ENCODE measurements around the gene CBLN1.

The CBLN1 gene

DNA sequence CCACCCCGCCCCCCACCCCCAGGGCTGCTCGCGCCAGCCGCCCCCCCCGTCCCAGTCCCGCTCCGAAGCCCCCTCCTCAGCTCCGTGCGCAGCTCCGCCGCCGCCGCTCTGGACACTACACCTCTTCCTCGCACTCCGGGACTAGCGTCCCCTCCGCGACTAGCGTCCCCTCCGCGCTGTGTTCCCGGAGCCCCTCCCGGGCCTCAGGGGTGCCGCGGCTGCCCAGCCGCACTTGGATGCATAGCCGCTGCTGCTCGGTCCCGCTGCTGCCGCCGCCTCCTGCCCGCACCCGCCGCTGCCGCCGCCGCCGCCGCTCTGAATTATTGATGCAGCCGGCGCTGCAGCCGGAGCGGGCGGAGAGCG lies at the start of gene CBLN1:
CBLN1 (minus strand) TSS at position 359 of the 363 bp plus-strand sequence. CDS start 373 bp downstream, outside the sequence.
- DNase-seq = no peak

DNA sequence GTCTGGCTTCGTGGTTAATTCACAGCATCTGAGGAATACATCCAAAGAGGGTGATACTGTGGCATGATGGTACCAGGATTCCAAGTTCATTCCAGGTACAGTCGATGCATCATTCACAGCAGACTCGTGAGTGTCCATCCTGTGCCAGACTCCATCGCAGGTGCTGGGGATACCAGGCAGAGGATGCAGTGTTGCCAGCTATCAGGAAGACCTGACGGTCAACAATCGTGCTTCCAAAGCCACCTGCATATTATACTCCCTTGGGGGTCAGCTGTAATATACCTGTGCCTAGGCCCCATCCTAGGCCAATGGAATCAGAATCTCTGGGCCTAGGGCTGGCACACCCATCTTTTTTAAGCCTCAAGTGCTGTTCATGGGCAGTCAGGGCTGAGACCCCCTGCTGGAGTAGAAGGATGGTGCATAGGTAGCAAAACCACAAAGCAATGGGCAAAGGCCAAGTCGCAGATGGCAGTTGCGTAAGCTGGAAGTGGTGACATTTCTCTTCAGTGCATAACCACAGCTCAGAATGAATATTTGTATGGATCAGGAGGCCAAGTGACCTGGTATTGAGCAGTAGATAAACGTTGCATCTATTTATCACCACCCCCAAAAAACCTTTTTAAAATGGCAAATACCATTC lies 49.0 kb upstream of the CBLN1 start:
- no peak for DNase-seq

DNA sequence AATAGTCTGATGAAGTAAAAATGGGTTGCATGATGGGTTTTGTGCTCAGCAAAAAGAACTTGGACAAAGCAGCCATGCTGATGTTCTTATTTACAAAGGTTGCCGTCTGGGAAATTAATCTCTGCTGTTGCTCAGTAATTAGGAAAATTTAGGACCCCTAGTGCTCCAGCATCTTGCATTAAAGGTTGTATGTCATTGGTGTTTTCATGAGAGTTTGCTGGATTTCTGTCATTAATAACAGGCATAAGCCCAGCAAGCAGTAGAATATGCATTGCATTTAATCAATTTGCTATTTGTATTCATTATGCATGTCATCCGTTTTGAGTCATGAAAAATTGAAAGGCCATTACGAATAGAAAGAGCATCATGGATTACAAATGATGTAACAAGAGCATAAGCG lies 46.7 kb upstream of the CBLN1 start:
- no peak for DNase-seq

DNA sequence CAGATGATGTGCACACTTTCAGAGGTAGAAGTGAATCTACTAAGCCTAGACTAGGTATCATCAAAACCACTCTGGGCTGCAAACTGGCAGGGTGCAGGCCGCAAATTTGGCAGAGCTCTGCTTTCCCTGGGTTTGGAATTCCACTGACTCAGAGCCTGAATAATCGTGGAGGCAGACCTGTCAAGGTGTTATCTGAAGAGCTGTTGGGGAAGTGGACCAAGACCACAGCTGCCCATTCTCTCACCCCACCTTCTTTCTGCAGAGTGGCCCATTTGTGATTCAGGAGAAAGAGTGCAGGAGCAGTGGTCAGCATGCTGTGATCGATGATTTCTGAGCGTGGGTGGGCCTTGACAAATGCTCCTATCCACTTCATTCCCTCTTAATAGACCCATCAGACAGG lies 45.8 kb upstream of the CBLN1 start:
- DNase-seq = no peak

DNA sequence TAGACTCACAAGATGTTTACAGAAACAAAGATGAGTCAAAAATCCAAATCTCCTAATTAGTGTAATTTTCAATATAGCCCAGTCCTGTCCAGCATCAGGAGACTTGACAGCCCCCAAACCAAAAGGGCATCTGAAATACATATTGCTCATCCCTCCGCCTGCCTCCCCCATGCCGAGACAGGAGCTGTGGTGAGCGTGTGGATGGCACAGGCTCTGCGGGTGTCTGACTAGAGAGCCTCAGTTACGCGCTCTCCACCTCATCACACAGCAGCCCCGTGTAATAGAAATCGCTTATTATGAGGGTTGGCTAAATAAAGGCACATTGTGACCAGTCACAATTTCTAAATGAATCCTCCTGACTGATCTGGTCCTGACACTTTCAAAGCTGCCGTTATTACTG lies 43.1 kb upstream of the CBLN1 start:
- no peak for DNase-seq

DNA sequence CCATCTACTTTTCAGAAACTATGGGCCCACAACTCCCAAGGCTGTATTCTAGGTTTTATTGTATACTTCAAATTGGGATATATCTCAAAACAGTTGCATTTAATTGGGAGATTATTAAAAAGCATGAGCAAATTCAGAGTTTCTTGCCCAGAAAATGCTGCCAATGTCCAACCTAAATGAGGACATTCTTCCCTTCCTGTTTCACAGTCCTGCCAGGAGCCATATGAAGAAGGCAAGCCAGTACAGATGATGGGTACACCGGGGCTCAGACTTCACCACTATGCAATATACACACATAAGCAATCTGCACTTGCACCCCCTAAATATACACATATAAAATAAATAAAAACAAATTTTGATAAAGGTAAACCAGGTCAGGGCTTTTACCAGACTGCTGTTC lies 34.0 kb upstream of the CBLN1 start:
- no peak for DNase-seq

DNA sequence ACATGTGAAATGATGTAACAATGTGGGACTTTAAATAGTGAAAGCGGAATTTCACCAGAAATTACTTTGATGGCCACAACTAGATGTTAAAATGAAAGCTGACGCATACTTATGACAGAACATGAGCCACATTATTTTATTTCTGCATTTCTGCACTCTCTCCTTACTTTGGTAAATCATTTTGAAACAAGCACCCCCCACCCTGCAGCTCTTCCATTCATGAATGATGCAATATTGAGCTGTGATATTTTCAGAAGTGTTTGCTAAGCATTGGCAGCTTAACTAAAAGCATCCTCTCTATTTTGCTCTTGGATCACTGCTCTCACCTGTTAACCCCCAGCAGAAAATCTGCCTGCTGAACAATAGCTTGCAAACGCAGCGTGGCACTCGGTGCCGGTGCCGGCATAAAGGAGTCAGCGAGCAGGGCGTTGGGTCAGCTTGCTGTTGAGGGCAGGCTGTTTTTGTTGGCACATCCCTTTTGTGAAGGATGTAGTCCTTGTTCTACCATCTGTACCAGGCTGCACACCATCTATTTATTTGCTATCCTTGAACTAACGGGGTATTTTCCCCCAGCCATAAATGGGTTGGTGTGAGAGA lies 30.8 kb upstream of the CBLN1 start:
- DNase-seq = no peak

DNA sequence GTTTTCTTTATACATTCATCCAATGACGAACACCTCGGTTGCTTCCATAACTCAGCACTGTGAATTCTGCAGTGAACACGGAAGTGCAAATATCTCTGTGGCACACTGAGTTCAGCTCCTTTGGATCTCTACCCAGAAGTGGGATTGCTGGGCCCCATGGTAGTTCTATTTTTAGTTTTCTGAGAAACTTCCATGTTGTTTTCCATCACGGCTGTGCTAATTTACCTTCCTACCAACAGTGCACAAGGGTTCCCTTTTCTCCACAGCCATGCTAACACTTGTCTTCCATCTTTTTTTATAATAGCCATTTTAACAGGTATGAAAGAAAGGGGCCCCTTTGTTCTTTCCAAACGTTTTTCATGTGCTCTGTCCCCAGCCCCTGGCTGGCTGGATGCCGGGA lies 30.2 kb upstream of the CBLN1 start:
- no peak for DNase-seq

DNA sequence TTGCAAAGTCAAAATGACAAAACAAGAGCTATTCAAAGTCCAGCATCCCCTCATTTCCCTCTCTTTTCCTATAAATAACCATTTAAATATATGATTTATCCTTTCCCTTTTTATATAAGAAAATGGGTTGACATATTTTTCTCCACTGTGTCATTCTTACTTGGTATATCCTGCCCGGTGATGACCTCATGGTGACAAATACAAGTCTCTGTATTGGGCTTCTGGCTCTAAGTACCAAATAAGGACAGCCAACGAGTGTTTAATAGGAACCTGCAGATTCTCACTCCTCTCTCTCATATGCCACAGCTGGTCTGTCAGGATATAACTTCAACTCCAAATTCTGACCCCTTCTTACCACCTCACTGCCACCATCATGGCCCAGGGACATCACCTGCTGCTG lies 25.5 kb upstream of the CBLN1 start:
- DNase-seq = no peak

DNA sequence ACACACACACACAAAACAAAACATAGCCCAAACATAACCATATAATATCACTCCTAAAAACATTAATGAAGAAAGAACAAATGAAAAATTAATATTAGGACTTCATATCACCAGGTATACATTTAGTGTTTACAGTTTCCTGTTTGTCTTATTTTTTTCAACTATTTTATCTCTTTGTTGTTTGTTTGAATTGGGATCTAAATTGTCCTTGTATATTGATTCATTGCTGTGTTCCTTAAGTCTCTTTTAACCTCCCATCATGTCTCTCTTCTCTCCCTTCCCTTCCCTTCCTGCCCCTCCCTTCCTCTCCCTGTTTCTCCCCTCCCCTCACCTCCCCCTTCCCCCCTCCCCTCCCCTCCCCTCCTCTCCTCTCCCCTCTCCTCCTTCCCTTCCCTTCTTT lies 23.8 kb upstream of the CBLN1 start:
- DNase-seq = no peak

DNA sequence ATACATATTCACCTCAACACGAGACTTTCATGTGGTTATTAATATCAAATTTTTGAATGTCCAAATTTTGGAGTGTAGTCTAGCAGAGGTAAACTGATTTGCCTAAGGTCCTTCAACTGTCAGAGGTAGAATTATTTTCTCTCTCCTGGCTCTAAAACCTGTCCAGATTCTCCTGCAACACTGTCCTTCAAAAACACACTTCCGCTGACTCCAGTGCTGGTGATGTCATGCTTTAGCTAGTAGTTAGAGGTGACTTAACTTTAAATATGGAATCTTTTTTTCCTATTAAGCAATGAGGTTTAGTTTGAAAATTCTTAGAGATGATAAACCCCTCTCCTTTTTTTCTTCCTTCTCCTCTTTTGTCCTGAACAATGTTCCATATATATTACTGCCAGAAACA lies 10.8 kb upstream of the CBLN1 start:
- DNase-seq = no peak

DNA sequence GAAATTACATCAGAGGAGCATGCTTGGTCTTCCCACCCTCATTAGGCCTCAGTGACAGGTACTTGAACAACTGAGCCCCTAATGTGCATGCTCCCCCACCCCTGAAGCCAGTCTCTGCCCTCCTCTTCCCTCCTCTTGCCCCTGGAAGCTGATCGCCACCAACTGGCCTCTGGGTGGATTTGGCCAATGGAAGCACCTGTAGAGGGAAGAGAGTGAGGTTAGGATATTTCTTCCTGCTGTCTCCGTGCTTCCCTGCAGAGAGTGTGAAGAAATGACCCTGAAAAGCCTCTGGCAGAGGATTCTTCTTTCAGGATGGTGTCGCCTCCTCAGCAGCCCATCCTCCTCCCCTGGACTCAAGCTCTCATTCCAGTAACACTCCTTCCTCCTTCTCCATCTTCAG lies 5.9 kb upstream of the CBLN1 start:
- DNase-seq = no peak

DNA sequence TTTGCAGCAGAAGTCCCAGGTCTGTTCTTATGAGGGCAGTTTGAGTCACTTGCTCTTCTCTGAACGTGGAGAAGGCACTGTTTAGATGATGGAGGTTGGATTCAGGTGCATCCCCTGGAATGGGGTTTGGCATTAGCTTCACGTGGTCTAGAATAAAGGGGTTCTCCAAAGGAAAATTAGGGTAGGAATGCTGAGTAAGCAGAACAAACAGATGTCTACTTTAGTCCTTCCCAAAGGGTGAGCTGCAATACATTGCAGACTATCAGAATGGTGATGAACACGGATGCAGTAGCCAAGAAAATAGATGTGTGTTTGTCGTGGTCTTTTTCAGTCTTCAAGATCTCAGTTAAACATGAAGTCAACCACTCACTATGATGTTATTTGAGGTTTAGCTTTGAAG lies 3.3 kb upstream of the CBLN1 start:
- DNase-seq = no peak

DNA sequence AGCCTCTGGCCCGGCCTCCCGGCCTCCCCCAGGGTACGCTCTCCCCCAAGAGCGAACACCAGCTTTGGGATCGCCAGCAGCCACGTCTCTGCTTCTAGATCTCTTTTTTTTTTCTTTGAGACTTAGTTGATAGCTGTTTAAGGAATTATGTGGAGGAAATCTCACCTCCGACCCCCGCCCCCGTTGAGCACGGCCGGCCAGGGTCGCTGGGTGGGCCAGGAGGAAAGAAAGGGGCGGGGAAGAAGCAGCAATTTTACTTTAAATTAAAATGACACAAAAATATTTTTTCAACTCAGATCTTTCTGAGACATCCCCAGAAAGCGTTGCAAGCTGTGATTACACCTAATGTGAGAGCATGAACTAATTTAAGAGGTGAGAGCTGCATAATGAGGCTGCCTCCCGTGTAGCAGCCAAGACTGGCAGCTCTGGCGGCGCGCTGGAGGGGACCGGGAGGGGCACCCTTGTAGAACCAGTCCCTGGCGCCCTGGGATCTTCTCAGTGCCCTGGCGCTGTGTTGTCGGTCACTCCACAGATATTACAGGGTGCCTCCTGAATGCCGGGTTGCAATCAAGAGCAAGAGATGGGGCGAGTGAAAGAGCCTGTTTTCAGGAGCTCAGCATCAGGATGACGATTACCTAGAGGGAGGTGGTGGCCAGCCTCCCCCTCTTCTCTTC lies 1.9 kb upstream of the CBLN1 start:
- no peak for DNase-seq

DNA sequence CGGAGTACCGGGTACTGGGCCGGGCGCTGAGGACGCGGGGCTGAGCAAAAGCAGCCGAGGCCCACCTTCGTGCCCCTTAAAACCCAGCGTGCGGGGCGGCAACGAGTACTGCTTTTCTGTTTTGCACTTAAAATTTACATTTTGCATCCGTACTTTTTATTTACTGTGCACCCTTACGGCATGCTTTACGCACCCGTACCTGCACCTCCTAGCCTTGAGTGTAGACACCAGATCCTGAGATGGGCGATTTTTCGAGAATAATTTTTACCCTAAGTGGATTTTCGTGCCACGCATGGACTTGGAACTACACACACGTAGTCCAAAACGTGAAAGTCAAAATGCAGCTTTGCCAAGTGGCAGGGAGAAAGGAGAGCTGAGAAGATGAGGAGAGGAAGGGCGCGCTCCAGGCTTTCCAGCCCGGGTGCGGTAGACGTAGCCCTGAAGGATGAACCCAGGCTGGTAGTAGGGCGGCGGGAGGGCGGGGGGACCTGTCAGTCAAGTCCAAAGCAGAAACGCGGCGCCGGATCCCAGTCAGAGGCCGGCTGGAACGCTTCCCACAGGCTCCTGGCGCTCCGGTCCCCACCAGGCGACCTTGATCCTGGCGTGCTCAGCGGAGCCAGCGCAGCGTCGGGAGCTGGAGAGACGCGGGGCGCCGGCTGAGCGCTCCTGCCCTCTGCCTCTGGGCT lies 1.2 kb upstream of the CBLN1 start:
- DNase-seq = peak; percentile 40

DNA sequence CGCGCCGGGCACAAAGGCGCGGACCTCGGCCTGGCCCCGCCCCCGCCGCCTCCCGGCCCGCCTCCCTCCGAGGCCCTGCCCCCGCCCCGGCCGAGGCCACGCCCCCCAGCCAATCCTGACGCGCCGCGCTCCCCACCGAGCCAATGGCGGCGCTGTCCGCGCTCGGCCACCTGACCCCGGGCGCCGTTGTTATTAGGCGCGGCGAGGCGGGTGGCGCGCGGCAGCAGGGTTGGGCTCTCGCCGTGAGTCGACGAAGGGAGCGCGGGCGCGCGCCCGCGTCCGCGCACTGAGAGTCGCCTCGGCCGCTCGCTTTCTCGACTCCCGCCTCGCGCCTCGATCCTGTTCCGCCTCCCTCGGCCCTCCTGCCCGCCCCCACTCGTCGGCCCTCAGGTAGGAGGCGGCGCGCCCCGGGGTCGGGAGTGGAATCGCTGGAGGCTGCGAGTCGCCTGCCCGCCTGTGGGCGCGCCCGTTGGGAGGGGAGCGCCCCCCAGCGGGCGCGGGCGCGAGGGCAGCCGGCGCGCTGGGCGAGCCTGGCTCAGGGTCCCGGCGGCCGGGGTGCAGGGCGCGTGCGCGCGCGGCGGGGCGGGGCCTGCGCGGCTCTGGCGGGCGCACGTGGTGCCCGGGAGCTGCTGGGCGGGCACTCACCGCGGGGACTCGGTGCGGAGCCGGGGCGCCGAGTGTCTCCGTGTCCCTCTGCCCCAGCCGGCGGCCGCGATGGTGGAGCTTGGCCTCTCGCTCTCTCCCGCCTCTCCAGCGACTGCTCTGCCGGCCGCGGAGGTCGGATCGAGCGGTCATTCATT lies 405 bp upstream of the CBLN1 start:
- DNase-seq = peak; percentile 85

DNA sequence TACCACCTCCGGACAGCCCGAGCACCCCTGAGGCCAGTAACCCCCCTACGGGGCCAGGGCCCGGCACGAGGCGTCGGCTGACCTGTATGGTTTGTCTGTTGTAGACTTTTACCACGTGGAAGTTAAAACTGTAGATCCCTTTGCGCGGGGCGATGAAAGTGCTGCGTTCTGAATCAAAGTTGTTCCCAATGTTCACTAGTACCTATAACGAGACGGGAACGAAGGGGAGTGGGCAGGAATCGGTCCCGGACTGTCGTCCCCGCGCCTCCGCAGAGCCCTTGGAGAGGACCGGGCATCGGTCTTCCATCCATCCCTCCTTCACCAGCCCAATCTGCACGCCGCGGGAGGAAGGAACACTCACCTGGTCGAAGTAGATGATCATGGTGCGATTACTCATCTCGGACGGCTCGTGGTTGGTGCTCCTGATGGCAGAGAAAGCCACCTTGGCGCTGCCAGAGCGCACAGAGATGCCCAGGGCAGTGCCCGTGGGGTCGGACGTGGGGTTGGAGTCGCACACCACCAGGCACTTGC lies 732 bp downstream of the CBLN1 start:
- DNase-seq = no peak

DNA sequence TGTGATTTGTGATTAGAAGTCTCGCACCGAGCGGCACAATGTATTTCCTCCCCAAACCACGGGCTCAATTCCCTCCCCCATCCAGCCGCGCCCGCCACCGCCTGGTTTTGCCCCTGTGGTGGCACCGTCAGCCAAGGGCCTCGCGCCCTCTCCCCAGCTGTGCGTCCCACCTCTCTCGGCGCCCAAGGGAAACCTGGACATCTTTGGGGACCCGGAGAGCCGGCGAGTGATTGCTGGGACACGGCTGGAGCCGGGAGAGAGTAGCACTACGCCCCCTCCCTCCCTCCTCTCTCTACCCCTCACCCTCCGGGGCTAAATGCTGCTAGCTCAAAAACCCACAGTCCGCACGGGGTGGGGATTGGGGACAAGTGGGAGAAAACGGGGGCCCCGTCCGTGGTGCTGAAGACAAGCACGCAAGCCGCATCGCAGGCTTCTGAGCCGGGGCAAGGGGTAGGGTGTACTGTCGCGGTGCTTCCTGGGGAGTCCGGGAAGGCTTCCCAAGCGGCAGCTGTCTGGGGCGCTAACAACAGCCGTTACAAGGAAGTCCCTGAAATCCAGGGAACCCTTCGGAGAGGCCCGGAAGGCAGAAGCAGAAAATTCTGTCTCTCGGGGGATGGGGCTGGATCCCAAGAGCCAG lies 1.4 kb downstream of the CBLN1 start:
- DNase-seq = no peak

DNA sequence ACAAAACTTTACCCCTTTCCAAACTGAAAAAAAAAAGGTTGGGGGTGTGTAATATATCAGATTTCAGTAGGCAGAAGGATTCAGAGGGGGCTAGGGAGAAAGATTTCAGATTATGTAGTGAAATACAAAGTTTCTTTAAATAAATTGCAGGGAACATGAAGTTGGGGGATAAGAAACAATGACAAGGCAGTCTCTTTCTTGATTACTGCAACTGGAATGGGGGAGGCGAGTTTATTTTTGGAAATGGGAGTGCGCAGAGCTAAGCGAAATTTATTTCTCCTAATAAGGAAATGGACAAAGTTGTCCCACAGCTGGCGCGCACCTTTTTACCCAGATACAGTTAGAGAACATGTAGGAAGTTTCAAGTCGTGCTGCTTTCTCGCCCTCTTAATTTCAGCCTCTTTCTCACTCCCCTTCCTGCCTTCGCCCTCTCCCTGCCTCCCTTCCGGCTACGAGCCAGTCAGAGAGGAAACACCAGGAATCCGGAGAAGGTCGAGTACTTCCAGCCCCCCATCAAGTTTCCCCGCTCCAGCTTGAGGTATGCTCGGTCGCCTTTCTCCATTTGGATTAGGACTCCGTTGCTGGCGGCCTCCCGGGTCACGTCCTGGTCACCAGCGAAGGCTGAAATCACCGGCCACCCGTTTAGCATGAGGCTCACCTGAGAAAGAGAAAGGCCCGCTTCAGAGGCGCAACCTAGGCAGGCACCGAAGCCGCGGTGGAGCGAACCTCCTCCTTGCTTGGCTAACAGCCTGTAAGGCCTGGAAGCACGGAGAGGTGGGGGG lies 2.5 kb downstream of the CBLN1 start:
- no peak for DNase-seq

DNA sequence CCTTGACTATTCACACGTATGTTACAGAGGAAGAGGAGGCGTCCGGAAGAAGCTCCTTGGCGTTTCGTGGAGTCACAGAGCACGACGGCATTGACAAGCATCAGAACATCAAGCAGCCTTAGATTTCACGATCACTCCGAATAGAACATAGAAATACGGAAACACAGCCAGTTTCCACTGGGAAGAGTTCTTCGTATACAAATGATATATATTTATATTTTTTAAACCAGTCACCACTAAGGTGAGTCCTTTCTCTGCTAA lies 3.1 kb downstream of the CBLN1 start:
- no peak for DNase-seq

DNA sequence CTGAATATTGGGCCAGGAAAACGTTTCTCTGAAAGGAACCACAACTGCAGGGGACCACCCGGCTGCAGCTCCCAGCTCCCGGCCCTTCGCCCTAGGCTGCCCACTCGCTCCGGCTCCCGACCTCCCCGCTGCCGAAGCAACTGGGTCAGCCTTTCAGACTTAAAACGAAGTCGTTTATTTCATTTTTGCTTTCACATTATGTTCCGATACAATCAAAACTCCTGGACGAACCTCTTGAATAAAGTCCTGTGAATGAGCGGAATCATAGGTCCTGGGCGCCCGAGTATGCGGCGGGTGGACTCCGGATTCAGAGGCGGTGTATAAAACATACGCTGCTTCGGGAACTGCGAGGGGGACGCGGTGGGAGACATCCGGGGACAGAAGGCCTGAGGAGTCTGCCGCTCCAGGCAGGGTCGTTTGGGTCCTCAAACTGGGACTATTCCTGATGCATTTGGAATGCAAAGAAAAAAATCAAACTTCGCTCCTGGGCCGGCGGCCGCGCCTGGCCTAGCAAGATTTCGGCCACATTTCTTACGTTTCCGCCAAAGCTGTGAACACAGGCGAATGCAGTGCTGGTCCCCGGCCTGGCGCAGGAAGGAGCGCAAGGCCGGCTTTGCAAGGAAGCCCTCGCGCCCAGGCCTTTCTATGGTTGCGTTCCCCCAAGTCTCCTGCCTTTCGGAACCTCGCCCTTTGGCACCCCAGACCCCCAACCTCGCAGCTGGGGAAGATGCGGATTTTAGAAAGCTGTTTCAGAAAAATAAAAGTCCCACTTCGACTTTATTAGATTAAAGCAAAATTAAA lies 3.7 kb downstream of the CBLN1 start:
- no peak for DNase-seq
